ENCODE results near the gene ZMIZ1. TPM values are rescaled to one million over a fixed set of nuclear protein-coding genes. Genes with fewer than 3 reads are reported as not detected.
A peak's percentile ranks its signal among the peaks of the same experiment; 100 is the strongest.

The ZMIZ1 gene
- total RNA-seq, result 66.3 and 71.7 TPM in 2 replicates

DNA sequence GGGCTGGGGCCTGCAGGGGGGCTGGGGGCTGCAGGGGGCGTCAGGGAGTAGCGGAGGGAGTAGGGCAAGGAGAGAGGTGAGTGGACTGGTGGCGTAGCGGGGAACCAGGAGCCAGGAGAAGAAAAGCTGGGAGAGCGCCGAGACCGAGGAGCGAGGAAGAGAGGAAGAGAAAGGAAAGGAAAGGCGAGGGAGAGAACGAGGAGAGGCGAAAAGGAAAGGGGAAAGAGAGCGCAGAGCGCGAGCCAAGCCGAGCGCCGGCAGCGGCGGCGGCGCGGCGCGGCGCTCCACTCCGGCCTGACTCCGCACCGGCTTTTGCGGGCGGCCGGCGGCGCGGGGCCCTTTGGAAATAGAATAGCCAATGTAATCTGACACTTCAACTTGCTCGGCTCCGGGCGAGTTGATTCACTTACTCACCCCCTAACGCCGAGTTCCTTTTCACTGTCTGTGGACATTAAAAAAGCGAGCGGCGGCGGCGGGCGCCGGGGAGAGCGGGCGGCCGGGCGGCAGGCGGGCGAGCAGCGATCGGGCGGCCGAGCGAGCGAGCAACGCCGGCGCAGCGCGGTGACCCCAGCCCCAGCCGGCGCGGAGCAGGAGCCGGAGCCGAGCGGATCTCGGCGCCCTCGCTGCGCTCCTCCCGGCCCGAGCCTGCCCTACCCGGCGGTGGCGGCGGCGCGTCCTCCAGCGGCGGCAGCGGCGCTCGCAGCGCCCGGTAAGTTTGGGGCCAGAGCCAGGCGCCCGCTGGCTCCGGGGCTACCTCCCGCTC is at the start of gene ZMIZ1:
Gene ZMIZ1, plus strand, starts transcription at position 405 of the 763 bp plus-strand sequence. CDS start 132,667 bp downstream, outside the sequence.
- H3K4me3 Mint-ChIP-seq, result peak within 1 kb of the TSS; percentile 95
- no peaks in the 10 kb centered on the region for H3K9me3 Mint-ChIP-seq
- peak; percentile 95 for DNase-seq
- H3K36me3 Mint-ChIP-seq (ENCODE audit: low read depth), result peaks cover 5% of the 10 kb centered on the region
- H3K27me3 Mint-ChIP-seq, result peaks cover 19% of the 10 kb centered on the region
- peaks cover 53% of the 10 kb centered on the region for H3K4me1 Mint-ChIP-seq
- intact Hi-C loops (cut with micrococcal nuclease), result loop anchor here (1.0 to 10.0 kb wide), 7 partner anchors 20 to 1034 kb away; no protein-coding TSS in a partner anchor
- H3K27ac Mint-ChIP-seq, result peak within 1 kb of the TSS; percentile 87

DNA sequence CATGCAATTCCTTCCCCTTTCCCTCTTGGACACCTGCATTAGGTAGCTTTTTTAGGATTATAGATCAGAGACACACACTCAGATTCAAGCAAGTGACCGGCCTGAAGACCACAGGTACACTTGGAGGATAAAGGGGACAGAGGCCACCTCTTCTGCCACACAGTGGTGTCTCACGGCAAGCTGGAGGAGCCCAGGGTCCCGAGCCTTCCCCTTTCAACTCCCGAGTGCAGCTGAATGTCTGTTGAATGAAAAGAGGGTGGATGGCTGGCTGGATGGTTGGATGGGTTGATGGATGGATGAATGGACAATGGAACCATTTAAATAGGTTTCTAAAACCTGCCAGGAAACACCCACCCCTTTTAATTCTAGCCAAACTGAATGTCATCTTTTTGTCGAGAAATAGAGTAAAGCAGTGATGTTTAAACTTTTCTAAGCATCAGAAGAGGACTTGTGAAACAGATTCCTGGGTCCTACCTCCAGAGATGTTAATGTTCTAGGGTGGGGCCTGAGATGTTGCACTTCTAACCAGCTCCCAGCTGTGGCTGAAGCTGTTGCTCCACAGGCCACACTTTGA is 49.2 kb upstream of the ZMIZ1 start:
- H3K9me3 Mint-ChIP-seq, result no peaks in the 10 kb centered on the region
- H3K4me1 Mint-ChIP-seq, result no peaks in the 10 kb centered on the region
- no peak overlapping the region for H3K4me3 Mint-ChIP-seq
- H3K27ac Mint-ChIP-seq, result no peak overlapping the region
- DNase-seq, result no peak
- peaks cover 7% of the 10 kb centered on the region for H3K27me3 Mint-ChIP-seq
- intact Hi-C loops (cut with micrococcal nuclease), result no loop called here
- no peaks in the 10 kb centered on the region for H3K36me3 Mint-ChIP-seq (ENCODE audit: low read depth)

DNA sequence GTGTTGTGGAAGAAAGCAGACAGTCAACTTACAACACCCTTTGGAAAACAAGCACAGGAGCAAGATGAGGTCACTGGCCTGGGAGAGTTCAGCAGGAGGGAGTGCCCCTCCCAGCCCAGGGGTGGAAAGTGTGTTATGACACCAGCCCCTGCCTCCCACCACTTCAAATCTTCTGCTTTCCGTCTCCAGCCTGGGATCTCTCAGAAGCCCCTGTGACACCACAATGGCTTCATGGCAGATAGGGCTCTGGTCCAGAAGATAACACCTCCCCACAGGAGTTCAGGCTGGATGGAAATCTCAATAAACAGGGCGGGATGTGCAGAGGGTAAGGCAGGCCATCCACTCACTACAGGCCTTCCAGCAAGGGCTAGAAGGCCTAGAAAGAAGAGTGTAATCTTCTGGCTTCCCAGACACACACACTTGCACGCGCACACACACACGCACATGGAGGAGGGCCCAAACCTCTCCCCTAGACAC is 48.7 kb upstream of the ZMIZ1 start:
- H3K4me3 Mint-ChIP-seq, result no peak overlapping the region
- H3K9me3 Mint-ChIP-seq, result no peaks in the 10 kb centered on the region
- intact Hi-C loops (cut with micrococcal nuclease), result no loop called here
- H3K4me1 Mint-ChIP-seq, result peaks cover 1% of the 10 kb centered on the region
- H3K36me3 Mint-ChIP-seq (ENCODE audit: low read depth), result no peaks in the 10 kb centered on the region
- no peak for DNase-seq
- peaks cover 7% of the 10 kb centered on the region for H3K27me3 Mint-ChIP-seq
- no peak overlapping the region for H3K27ac Mint-ChIP-seq

GRCh38 chr10:79020605-79021004 is 48.2 kb upstream of the ZMIZ1 start:
- intact Hi-C loops (cut with micrococcal nuclease), result no loop called here
- no peak overlapping the region for H3K4me3 Mint-ChIP-seq
- H3K36me3 Mint-ChIP-seq (ENCODE audit: low read depth), result no peaks in the 10 kb centered on the region
- H3K27me3 Mint-ChIP-seq, result peaks cover 5% of the 10 kb centered on the region
- peaks cover 4% of the 10 kb centered on the region for H3K4me1 Mint-ChIP-seq
- no peak for DNase-seq
- H3K27ac Mint-ChIP-seq, result no peak overlapping the region
- no peaks in the 10 kb centered on the region for H3K9me3 Mint-ChIP-seq

DNA sequence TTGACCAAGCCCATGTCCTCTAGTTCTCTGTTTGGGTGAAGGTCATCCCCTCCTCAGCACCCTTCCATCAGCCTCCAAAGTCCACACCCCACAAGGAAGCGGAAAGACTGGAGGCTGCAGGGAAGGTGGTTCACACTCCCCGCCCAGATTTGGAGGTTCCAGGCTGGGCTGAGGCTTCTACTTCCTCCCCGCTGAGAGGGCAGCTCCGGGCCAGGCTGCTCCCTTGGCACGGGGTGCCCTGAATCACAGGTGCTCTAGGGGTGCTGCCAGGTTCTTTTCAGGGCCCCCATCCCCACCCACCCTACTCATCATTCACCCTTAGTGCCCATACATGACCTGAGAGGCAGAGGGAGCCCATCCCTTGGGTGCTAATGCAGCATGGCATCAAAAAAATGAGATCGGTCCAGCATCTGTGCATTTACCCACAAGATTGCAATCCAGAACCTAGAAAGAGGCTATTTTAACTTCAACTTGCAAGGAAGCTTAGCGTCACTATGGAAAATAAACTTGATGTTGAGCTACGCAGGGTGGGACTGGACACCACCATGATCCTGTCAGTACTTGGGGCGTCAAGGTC is 47.3 kb upstream of the ZMIZ1 start:
- peaks cover 3% of the 10 kb centered on the region for H3K27me3 Mint-ChIP-seq
- H3K27ac Mint-ChIP-seq, result no peak overlapping the region
- peaks cover 10% of the 10 kb centered on the region for H3K4me1 Mint-ChIP-seq
- DNase-seq, result no peak
- intact Hi-C loops (cut with micrococcal nuclease), result no loop called here
- H3K36me3 Mint-ChIP-seq (ENCODE audit: low read depth), result no peaks in the 10 kb centered on the region
- no peak overlapping the region for H3K4me3 Mint-ChIP-seq
- no peaks in the 10 kb centered on the region for H3K9me3 Mint-ChIP-seq

DNA sequence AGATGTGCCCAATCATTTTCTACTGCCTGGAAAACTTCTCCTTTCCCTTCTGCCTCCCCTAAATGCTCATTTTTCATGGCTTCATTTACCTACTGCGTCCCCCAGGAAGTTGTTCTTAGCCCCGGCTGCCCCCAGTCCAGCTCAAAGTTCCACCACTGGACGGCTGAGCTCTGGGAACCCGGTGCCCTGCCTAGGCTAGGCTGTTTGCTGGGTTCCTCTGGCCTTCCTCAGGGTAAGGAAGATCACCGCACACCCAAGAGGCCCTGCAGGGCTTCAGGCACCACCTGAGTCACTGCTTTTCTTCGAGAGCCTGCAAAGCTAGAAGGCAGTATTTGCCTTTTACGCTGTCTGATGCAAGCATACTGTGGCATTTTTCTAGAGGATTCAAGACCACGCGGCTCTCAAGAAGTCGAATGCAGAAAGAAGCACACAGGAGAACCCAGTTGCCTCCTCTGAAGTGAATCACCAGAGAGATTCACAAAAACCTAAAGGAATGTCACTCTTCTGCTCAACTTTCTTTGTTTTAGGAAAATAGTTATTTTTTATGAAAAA is 46.7 kb upstream of the ZMIZ1 start:
- Mint-ChIP-seq H3K36me3 (ENCODE audit: low read depth) (no peaks in the 10 kb centered on the region), H3K4me3 (no peak overlapping the region), H3K27me3 (peaks cover 3% of the 10 kb centered on the region), H3K9me3 (no peaks in the 10 kb centered on the region), H3K27ac (no peak overlapping the region), H3K4me1 (peaks cover 11% of the 10 kb centered on the region)
- DNase-seq, result no peak
- intact Hi-C loops (cut with micrococcal nuclease), result no loop called here

DNA sequence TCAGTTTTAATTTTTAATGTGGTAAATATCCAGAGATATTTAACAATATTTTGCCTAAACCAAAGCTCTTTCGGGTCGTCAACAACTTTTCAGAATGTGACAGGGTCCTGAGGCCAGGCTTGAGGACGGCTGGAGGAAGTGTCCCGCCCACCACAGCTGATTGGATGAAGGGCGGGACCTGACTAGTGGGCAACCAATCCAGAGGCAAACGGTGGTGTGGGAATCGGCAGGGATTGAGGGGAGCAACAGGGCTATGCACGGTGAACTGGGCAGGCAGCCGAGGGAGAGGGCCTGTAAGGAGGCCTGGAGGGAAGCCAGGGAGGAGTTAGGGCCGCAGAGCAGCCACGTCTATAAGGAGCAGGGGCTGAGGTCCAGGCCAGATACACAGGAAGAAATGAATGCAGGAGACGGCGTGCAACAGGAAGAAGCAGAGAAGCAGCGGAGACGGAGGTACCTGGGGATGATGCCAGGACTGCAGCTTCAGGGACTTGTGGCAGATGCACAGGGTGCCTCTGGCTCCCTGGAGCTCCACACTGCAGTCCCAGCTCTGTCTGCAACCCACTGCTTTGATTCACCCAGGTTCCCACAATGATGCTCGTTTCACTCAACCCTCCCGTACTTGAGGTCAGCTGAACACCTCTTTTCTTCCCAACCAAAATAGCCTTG is 46.1 kb upstream of the ZMIZ1 start:
- H3K27ac Mint-ChIP-seq, result no peak overlapping the region

GRCh38 chr10:79023240-79024162 is 45.3 kb upstream of the ZMIZ1 start:
- Mint-ChIP-seq H3K27ac (no peak overlapping the region), H3K4me3 (no peak overlapping the region), H3K27me3 (peaks cover 2% of the 10 kb centered on the region), H3K9me3 (no peaks in the 10 kb centered on the region), H3K4me1 (peaks cover 19% of the 10 kb centered on the region), H3K36me3 (ENCODE audit: low read depth) (no peaks in the 10 kb centered on the region)
- intact Hi-C loops (cut with micrococcal nuclease), result no loop called here
- no peak for DNase-seq

More for the DNA sequence above, 46.1 kb upstream of the ZMIZ1 start:
- DNase-seq, result no peak
- Mint-ChIP-seq H3K4me3 (peak overlapping the region; percentile 35), H3K27me3 (peaks cover 2% of the 10 kb centered on the region), H3K36me3 (ENCODE audit: low read depth) (no peaks in the 10 kb centered on the region), H3K4me1 (peaks cover 15% of the 10 kb centered on the region), H3K9me3 (no peaks in the 10 kb centered on the region)
- intact Hi-C loops (cut with micrococcal nuclease), result no loop called here

DNA sequence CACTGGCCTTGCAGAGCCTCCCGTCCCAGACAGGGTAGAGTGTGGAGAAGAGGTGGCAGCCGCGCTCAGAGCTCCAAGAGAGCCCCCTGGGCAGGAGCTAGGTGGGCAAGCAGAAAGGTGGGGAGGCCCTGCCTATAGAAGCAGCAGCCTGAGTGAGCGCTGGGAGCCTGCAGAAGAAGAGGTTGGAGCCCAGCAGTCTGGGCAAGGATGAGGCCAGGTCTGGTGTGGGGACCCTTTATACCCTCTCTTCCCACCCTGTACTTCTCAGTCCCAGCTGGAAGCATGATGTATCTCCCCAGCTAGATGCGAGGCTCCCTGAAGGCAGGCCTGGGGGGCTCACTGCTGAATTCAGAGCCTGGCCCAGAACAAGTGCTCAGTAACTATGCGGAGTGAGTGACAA is 44.5 kb upstream of the ZMIZ1 start:
- no peaks in the 10 kb centered on the region for H3K9me3 Mint-ChIP-seq
- H3K27ac Mint-ChIP-seq, result no peak overlapping the region
- DNase-seq, result no peak
- H3K4me3 Mint-ChIP-seq, result no peak overlapping the region
- H3K4me1 Mint-ChIP-seq, result peaks cover 19% of the 10 kb centered on the region
- H3K27me3 Mint-ChIP-seq, result peaks cover 2% of the 10 kb centered on the region
- intact Hi-C loops (cut with micrococcal nuclease), result no loop called here
- no peaks in the 10 kb centered on the region for H3K36me3 Mint-ChIP-seq (ENCODE audit: low read depth)

- no peaks in the 10 kb centered on the region for H3K36me3 Mint-ChIP-seq (ENCODE audit: low read depth)
- H3K27me3 Mint-ChIP-seq, result peaks cover 2% of the 10 kb centered on the region
- no peak overlapping the region for H3K27ac Mint-ChIP-seq
- DNase-seq, result no peak
- H3K4me3 Mint-ChIP-seq, result no peak overlapping the region
- no peaks in the 10 kb centered on the region for H3K9me3 Mint-ChIP-seq
- intact Hi-C loops (cut with micrococcal nuclease), result no loop called here
- H3K4me1 Mint-ChIP-seq, result peaks cover 19% of the 10 kb centered on the region
Measured at GRCh38 chr10:79024720-79025198, 44.0 kb upstream of the ZMIZ1 start.

DNA sequence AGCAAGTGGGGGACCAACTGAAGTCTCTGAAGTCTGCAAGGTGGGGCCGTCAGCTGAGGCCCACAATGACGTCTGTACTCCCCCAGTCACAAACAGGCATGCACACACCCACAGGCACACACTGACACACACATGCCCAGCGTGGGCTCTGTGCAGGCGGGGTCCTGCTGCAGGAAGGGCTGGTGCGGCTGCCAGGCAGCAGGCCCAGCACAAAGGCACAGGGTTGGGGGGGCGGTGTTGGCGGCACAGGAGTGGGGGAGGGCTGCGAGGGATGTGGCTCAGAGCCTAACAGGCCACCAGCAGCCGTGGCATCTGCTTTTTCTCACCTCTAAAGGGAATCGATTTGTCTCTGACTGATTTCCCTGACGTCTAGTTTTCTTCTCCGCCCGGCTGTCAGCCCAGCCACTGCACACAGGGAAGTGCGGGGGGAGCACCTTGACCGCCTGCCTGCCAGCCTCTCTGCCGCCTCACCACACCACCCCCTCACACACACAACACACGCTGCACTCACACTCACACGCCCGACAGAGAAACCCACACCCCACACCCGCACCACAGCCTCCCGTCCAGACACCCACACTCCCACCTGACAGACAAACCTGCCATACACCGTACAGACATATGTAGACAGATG is 43.5 kb upstream of the ZMIZ1 start:
- Mint-ChIP-seq H3K27ac (no peak overlapping the region), H3K4me3 (no peak overlapping the region)
- intact Hi-C loops (cut with micrococcal nuclease), result no loop called here

GRCh38 chr10:79026341-79026761 is 42.4 kb upstream of the ZMIZ1 start:
- Mint-ChIP-seq H3K27ac (no peak overlapping the region), H3K4me3 (no peak overlapping the region), H3K27me3 (peaks cover 7% of the 10 kb centered on the region), H3K9me3 (no peaks in the 10 kb centered on the region), H3K36me3 (ENCODE audit: low read depth) (no peaks in the 10 kb centered on the region), H3K4me1 (peaks cover 19% of the 10 kb centered on the region)
- intact Hi-C loops (cut with micrococcal nuclease), result no loop called here
- DNase-seq, result no peak

More for the DNA sequence above, 43.5 kb upstream of the ZMIZ1 start:
- Mint-ChIP-seq H3K4me1 (peaks cover 19% of the 10 kb centered on the region), H3K9me3 (no peaks in the 10 kb centered on the region), H3K36me3 (ENCODE audit: low read depth) (no peaks in the 10 kb centered on the region), H3K27me3 (peaks cover 4% of the 10 kb centered on the region)
- no peak for DNase-seq
